OCI-LY7 (cell line): ENCODE data around the gene LCN2. TPM values are rescaled to one million over a fixed set of nuclear protein-coding genes. Genes with fewer than 3 reads are reported as not detected.

Experiments used
- BruUV-seq: library from RNA; stranded (reverse); fragments of 400-500 nt; replicated peaks from 2 replicates; lab custom pipeline; 2021; lab: Mats Ljungman, UMichigan
- CTCF ChIA-PET: fragments of 300-600 bp; sonication (Branson Sonifier 250); formaldehyde crosslinking; loops from one replicate; lab custom pipeline; 2022; ENCODE audit warnings: antibody characterized with exemption; ENCODE audit not compliant: unreplicated experiment; lab: Charles Lee
- POLR2A ChIA-PET: fragments of 300-600 bp; sonication (Branson Sonifier 250); formaldehyde crosslinking; loops from one replicate; lab custom pipeline; 2022; ENCODE audit warnings: antibody characterized with exemption; lab: Charles Lee
- DNase-seq: peaks from one replicate; pipeline ENCODE4 v3.0.0-alpha.2; 2015; ENCODE audit warnings: low spot score
- H2AFZ ChIP-seq: fragments of 200-600 bp; sonication (generic), shearing (Covaris generic); 2 replicates; pipeline ENCODE4 v1.6.1; 2014; ENCODE audit warnings: mild to moderate bottlenecking, antibody characterized with exemption, low read length, moderate library complexity
- H3K27ac ChIP-seq: fragments of 200-600 bp; sonication (generic); 2 replicates; pipeline ENCODE4 v1.5.1; 2014; ENCODE audit warnings: mixed run types, low read depth, mild to moderate bottlenecking, moderate library complexity, low read length, inconsistent platforms; ENCODE audit not compliant: poor library complexity, severe bottlenecking
- H3K36me3 ChIP-seq: fragments of 200-600 bp; sonication (generic); 2 replicates; pipeline ENCODE4 v1.6.1; 2014; ENCODE audit warnings: mild to moderate bottlenecking, antibody characterized with exemption, low read length, moderate library complexity, mixed read lengths; ENCODE audit not compliant: insufficient read depth
- H3K4me1 ChIP-seq: fragments of 200-600 bp; sonication (generic); 2 replicates; pipeline ENCODE4 v1.5.1; 2014; ENCODE audit warnings: mild to moderate bottlenecking, low read length; ENCODE audit not compliant: insufficient read depth, poor library complexity, severe bottlenecking
- H3K4me2 ChIP-seq: fragments of 200-600 bp; sonication (generic); 2 replicates; pipeline ENCODE4 v1.6.1; 2014; ENCODE audit warnings: mild to moderate bottlenecking, low read length
- H3K4me3 ChIP-seq: fragments of 200-600 bp; sonication (generic); 2 replicates; pipeline ENCODE4 v1.5.1; 2014; ENCODE audit warnings: mild to moderate bottlenecking, low read depth, low read length; ENCODE audit not compliant: poor library complexity, severe bottlenecking
- H3K79me2 ChIP-seq: fragments of 200-600 bp; sonication (generic); 2 replicates; pipeline ENCODE4 v1.6.1; 2016; ENCODE audit warnings: low read depth, mild to moderate bottlenecking, low read length, moderate library complexity, mixed read lengths; ENCODE audit not compliant: insufficient read depth
- H3K9me2 ChIP-seq: fragments of 200-600 bp; sonication (generic); 2 replicates; pipeline ENCODE4 v1.6.1; 2016; ENCODE audit warnings: mild to moderate bottlenecking, low read length, mixed read lengths; ENCODE audit not compliant: insufficient read depth
- H3K9me3 ChIP-seq: fragments of 200-600 bp; sonication (generic); 2 replicates; pipeline ENCODE4 v1.6.1; 2014; ENCODE audit warnings: mild to moderate bottlenecking, mixed run types, low read length, mixed read lengths
- H4K20me1 ChIP-seq: fragments of 200-600 bp; sonication (generic); 2 replicates; pipeline ENCODE4 v1.6.1; 2014; ENCODE audit warnings: mild to moderate bottlenecking, antibody characterized with exemption, low read length, moderate library complexity, mixed read lengths; ENCODE audit not compliant: insufficient read depth
- EZH2phosphoT487 ChIP-seq: fragments of 200-600 bp; sonication (generic); IDR thresholded peaks from 2 replicates; pipeline ENCODE4 v1.6.1; 2018; ENCODE audit warnings: low read depth, borderline replicate concordance, mild to moderate bottlenecking, mixed run types, antibody characterized with exemption, low read length, moderate library complexity, mixed read lengths
- intact Hi-C: fragments of 100-400 bp; cut with micrococcal nuclease; formaldehyde crosslinking; loops from one replicate; pipeline ENCODE4 v1.10.0; 2022; ENCODE audit not compliant: unreplicated experiment
- total RNA-seq, 2 experiments: library from RNA; depleted of rRNA in 1 of 2; stranded (reverse); fragments of >200 nt in 1 of 2; shearing (Covaris generic) in 1 of 2; gene quantifications; 2 replicates each; pipeline ENCODE4 v1.2.3, GENCODE V29; 2014 to 2022
- TF ChIP-seq, protein P1 (sequence below): fragments of 200-600 bp; sonication (generic); conservative IDR thresholded peaks from 2 replicates; pipeline ENCODE4 v1.5.1; 2014; ENCODE audit warnings: mild to moderate bottlenecking, antibody characterized with exemption, low read length, moderate library complexity, mixed read lengths

LCN2 gene
- total RNA-seq, 2 experiments from 2014 or later: not detected

DNA sequence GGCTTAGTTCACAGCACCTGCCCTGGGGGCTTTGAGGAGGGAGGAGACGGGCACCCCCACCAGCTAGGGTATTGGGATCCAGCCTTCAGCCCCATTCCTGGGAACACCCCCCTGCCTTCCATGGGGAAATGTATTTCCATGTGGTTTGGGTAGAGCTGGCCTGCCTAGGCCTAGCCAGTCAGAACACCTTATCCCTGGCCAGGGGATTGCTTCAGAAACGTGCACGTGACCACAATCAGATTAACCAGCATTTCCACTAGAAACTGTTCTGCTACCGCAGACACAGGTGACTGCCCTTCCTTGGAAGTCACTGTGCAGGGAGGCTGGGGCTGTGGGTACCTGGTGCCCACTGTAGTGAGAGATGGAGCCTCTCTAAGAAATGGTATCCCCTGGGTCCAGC is 24.8 kb downstream of the LCN2 start:
- Histone ChIP-seq H3K4me2 (no peak overlapping the region), H3K9me2 (no peaks in the 10 kb centered on the region), H4K20me1 (no peaks in the 10 kb centered on the region), H3K79me2 (no peaks in the 10 kb centered on the region), H3K27ac (no peak overlapping the region), H3K4me1 (no peaks in the 10 kb centered on the region), H3K9me3 (no peaks in the 10 kb centered on the region), H2AFZ (no peak overlapping the region), H3K36me3 (peaks cover 59% of the 10 kb centered on the region), H3K4me3 (no peak overlapping the region)
- CTCF ChIA-PET: no interaction called here
- DNase-seq: no peak
- POLR2A ChIA-PET: interaction anchor here (0.6 kb wide), 2 partner anchors 18 to 218 kb away, joined by 3 to 4 read pairs; no protein-coding TSS in a partner anchor
- TF ChIP-seq EZH2phosphoT487: no peak
- TF ChIP-seq, protein P1, sequence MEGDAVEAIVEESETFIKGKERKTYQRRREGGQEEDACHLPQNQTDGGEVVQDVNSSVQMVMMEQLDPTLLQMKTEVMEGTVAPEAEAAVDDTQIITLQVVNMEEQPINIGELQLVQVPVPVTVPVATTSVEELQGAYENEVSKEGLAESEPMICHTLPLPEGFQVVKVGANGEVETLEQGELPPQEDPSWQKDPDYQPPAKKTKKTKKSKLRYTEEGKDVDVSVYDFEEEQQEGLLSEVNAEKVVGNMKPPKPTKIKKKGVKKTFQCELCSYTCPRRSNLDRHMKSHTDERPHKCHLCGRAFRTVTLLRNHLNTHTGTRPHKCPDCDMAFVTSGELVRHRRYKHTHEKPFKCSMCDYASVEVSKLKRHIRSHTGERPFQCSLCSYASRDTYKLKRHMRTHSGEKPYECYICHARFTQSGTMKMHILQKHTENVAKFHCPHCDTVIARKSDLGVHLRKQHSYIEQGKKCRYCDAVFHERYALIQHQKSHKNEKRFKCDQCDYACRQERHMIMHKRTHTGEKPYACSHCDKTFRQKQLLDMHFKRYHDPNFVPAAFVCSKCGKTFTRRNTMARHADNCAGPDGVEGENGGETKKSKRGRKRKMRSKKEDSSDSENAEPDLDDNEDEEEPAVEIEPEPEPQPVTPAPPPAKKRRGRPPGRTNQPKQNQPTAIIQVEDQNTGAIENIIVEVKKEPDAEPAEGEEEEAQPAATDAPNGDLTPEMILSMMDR: no peak
- intact Hi-C loops: no loop called here
- BruUV-seq: no TSS peak

DNA sequence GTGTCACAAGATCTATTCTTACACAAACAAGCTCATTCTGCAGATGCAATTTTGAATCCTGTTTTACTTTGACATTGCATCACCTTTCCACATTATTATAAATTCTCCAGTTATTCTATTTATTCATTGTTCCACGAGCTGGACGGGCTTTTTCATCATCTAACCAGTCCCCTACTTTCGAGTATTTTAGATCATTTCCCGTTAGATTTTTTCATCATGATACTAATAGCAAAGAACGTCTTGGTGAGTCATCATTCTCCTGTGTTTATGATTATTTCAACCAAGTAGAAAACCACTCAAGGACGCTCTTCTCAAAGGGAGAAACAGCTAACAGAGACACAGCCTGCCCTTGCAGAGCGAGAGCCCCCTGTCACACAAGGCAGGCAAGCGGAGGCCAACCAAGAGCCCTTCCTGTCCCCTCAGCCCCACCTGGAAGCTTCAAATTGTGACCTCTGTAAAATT is 25.9 kb downstream of the LCN2 start:
- BruUV-seq: TSS peak; percentile 31
- Histone ChIP-seq H3K9me3 (0 out of 2 replicates have a peak, but pooled peaks cover 3% of the 10 kb centered on the region), H2AFZ (no peak overlapping the region), H3K79me2 (no peaks in the 10 kb centered on the region), H3K36me3 (peaks cover 59% of the 10 kb centered on the region), H4K20me1 (no peaks in the 10 kb centered on the region), H3K4me3 (no peak overlapping the region), H3K4me2 (no peak overlapping the region), H3K4me1 (no peaks in the 10 kb centered on the region), H3K27ac (no peak overlapping the region), H3K9me2 (no peaks in the 10 kb centered on the region)
- ChIA-PET POLR2A (interaction anchor here (0.6 kb wide), 1 partner anchor 33 kb away, joined by 3 read pairs; no protein-coding TSS in a partner anchor), CTCF (no interaction called here)
- no peak for DNase-seq
- TF ChIP-seq EZH2phosphoT487: no peak
- TF ChIP-seq, protein P1: no peak
- intact Hi-C loops: no loop called here

DNA sequence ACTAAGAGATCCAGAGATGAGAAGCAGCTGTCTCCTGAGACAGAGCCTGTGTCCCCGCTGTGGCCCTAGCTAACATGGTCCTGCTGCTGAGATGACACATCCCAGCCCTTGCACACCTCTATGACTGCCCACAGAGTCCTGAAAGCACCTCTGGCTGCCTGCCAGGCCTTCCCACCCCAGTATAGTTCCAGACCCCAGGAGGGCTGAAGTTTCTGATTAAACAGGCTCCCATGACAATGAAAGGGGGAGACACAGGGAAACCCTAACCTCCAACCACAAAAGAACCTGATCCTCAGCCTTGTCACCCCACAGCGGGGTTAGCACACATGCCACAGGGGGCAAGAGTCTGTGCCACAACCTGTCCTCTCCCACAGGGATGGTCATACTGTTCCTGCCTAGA is 26.5 kb downstream of the LCN2 start:
- Histone ChIP-seq H3K79me2 (no peaks in the 10 kb centered on the region), H3K9me3 (0 out of 2 replicates have a peak, but pooled peaks cover 3% of the 10 kb centered on the region), H4K20me1 (no peaks in the 10 kb centered on the region), H2AFZ (no peak overlapping the region), H3K4me1 (no peaks in the 10 kb centered on the region), H3K9me2 (no peaks in the 10 kb centered on the region), H3K4me2 (no peak overlapping the region), H3K36me3 (peaks cover 62% of the 10 kb centered on the region), H3K4me3 (no peak overlapping the region), H3K27ac (no peak overlapping the region)
- BruUV-seq: no TSS peak
- TF ChIP-seq, protein P1: no peak
- no peak for TF ChIP-seq EZH2phosphoT487
- no peak for DNase-seq
- intact Hi-C loops: no loop called here
- POLR2A ChIA-PET: no interaction called here
- CTCF ChIA-PET: no interaction called here
